GM19328 (cell line): Measurements from ENCODE around the gene SRL.
A peak's percentile ranks its signal among the peaks of the same experiment; 100 is the strongest.
"Not testable (repeated sequence)": the region's sequence is repeated elsewhere in the genome, so short reads cannot be mapped to it uniquely, and the experiment has no call there.

ENCODE experiments used
- ATAC-seq: cut with Tn5 transposase; IDR thresholded peaks from one replicate; pipeline ENCODE4 v1.9.1; 2021; ENCODE audit warnings: mild to moderate bottlenecking, moderate library complexity; ENCODE audit not compliant: unreplicated experiment

The SRL gene

DNA sequence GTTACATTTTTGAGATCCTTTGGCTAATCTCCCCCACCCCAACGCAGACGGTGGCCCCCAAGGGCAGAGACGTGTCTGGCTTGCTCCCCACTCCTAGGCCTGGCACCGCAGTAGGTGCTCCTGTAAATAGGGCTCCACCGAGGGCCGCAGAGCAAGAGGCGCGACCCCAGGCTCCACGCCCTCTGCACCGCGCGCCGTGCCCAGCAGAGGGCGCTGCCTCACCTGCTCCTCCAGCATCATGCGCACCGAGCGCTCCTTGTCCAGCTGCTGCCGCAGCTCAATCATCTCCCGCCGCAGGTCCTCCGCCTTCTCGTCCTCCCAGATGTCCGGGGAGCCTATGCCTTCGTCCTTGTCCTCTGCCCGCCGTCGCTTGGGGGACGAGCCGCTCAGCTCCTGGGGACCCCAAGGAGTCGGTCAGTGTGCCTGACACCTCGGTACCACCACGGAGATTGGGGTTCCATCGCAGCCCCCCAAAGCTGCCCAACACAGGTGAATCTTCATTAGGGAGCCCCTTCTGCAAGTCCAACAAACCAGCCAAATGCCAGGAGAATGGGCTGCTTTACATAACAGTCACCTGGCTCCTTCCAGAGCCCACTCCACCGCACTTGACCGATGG is 19.8 kb upstream of the SRL start:
- no peak for ATAC-seq

DNA sequence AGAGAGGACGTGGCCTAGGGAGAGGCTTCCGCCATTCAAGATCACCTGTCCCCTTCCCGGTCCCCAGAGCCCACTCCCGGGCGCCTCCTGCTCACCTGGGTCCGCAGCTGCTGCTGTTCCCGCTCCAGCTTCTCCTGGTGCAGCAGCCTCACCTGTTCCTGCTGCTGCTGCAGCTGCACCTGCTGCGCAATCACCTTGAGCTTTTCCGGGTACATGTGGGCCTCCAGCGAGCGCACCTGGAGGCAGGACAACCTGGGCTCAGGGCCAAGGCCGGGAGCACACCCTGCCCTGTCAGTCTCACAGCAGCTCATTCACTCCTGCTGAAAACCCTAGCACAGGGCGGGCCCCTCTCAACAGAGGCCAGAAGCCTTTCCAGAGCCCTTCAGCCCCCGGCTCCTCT is 18.5 kb upstream of the SRL start:
- no peak for ATAC-seq

DNA sequence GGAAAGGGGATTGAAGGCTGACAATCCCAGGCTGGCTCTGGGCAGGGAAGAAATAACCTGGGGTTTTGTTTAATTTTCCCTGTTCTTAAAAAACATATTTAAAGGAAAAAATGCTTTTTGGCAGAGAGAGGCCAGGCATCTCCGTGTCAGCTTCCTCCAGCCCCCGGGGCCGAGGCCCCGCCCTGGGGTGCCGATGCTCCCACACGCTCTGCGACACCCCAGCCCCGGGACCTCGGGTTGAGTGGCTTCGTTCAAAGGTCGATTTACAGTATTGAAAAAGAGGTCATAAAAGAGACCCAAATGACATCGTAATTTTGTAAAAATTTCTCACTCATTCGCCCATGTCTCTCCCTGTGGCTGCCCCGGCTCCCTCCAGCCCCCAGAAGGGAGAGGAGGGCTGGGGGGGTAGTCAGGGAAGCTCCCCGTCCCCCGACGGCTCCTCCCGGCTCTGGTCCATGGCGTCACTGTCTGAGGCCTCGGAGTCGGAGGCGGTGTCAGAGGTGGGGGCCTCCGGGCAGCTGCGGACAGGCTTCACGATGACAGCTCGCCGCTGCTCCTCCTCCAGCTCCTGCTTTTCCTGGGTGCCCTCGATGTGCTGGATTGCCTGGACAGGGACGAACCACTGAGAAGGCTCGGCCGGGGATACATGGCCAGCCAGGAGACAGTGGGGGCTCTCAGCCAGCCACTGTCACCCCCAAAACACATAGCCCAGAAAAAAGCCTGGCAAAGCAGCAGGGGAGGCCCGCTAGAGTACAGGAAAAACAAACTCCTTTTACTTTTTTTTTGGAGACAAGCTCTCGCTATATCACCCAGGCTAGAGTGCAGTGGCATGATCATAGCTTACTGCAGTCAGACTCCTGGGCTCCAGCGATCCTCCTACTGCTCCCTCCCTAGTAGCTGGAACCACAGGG is 16.0 kb upstream of the SRL start:
- no peak for ATAC-seq

DNA sequence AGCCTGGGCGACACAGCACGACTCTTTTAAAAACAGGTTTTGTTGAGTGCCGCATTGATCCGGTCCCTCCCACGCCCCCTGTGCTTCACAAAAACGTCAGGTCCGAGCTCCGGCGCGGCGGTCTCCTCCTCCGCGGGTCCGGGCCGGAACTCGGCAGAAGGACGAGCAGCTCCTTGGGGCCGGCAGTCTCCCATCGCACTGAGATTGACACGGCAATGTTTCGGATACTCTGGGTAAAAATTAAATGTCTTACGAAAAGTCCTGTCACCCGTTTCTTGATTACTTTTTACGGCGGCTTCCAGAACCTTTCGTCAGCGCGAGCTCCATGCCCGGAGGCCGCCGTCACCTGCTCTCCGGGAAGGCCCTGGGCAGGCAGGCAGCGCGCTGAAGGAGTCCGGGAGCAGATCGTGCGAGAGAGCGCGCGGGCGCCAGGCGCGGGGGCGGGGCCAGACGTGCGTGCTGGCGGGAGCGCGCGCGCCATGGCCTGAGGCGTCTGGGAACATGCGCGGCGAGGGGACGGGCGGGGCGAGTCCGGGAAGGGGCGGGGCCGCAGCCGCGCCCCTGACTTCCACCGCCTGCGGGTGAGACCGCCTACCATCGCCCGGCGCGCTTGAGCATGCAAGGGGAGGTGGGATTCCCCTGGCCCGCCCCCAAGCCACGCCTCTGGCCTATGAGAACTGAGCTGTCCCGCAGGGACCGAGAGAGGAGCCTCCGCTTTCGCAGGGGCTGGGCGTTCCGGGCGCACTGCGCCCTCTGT is 11.7 kb upstream of the SRL start:
- ATAC-seq: peak; percentile 96

- not testable (repeated sequence) for ATAC-seq
Observed at GRCh38 chr16:4253012-4253393, 11.1 kb upstream of the SRL start.

- no peak for ATAC-seq
Observed at GRCh38 chr16:4249530-4250308, 7.8 kb upstream of the SRL start.

DNA sequence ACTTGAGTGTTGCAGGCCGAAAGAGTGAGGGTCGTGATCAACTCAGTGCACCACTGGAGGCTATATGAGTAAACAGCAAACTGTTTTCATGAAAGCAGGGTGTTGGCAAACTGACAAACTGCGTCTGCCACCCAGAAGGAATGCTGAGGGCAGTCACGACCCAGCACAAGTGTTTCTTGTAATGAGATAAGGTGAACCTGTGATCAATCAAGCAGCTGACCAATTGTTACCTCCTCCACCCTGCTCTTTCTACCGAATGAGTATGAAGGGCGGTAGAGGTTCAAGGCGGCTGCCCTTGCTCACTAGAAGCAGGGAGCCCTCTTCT is 5.5 kb upstream of the SRL start:
- no peak for ATAC-seq

DNA sequence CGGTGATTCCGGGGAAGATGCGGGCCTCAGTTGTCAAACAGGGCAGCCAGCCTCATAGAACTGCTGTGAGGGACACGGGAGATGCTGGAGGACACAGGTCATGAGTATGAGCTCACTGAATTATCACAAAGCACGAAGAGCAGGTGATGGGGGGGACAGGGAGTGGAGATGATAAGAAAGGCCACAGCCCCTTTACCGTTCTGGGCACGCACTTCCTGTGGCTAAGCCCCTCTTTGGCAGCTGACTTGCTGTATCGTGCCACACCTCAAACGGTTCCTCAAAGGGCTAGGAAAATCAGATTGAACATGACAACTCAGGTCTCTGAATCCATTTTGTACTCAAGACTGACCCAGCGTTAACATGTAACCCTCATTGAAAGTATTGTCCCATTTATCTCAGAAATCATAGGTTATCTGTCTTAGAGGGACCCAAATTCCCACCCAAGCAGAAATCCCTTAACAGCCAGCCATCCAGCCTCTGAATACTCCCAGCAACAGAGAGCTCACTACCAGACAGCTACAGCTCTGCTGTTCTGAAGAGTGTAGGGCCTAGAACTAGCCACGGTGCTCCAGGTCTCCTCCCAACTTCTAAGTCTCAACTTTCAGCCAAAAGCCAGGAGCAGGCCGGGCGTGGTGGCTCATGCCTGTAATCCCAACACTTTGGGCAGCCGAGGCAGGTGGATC is 5.0 kb upstream of the SRL start:
- no peak for ATAC-seq

GRCh38 chr16:4245077-4245791 is 3.4 kb upstream of the SRL start:
- ATAC-seq: no peak

GRCh38 chr16:4244254-4245076 is 2.6 kb upstream of the SRL start:
- no peak for ATAC-seq

DNA sequence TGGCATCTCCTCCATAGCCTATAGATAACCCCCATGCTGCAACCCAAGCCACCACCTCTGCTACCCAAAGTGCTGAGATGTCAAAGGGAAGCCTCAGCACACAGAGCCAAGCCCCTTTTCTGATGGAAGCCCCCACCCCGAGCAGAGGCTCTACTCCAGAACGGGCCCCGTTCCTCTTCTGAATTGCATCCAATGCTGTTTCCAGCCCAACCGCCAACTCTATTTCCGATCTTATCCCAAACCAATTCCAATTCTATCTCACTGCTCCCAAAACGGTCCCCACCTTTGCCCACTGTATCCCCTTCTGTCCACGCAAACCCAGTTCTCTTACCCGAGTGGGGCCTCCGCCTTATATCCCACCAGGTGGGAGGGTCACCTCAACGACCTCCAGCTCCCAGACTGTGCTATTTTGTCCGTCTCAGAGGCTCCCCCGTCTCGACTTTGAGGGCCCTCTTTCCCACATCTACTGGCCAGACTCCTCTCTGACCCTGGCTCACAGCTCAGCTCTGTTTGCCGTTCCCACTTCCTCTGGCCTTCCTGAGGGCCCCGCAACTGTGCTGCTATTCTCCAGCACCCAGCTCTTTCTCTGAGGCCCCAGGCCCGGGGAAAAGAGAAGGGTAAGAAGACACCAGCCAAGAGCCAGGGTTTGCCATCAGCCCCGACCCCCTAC is 487 bp downstream of the SRL start:
- no peak for ATAC-seq

- ATAC-seq: no peak
Observed at GRCh38 chr16:4240624-4241023, 1.3 kb downstream of the SRL start.

DNA sequence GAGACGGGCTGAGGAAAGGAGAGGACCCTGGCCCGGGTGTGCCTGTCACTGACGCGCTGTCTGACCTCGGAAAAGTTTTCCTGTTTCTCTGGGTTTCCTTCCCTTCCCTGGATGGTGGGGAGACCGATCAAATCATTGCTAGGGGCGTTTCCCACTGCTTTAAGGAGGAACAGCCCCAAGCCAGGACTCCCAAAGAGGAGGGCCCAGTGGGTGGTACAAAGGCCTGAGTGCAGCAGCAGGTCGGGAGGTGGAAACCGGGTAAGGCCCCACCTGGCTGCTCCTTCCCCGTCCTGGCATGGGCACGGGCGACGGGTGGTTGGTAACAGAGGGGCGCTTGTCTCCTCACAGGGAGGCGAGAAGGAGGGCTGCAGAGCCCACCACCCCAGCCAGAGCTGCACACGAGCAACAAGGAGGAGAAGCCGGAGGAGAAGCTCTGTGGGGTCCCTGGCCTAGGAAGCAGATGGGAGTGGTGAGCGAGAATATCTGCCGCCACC is 2.2 kb downstream of the SRL start:
- ATAC-seq: no peak

DNA sequence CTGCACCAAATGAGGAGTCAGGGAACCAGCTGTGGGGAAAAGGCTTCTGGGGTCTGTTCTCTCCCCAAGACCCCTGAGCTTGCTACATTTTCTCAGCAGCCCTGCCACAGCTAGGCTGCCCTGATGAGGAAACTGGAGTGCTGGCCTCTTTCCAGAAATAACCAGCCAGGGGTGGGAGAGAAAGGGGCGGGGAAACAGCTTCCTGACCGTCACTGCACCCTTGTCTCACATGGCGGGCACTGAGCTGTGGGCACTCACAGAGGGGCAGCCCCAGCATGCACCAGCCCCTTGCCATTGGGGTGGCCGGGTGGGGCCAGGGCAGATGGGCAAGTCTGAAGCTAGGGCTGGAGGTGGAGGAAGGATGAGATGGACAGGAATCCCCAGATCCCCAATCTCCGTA is 2.9 kb downstream of the SRL start:
- ATAC-seq: no peak

DNA sequence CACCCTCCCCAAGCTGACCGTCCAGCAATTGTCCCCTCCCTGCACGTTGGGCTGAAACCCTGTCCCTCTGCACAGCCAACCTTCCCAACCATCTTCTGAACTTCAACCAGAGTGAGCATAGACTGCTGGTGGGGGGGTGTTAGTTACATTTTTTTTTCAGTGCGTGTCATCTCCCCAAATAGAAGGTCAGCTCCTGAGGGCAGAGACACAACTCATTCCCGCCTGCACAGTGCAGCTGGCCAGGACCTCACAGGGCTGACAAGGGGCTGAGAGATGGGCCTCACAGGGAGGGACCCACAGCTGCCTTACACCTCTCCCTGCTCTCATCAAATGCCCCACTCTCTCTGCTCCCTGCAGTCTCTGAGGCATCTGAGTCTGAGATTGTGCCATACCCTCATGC is 8.4 kb downstream of the SRL start:
- no peak for ATAC-seq

DNA sequence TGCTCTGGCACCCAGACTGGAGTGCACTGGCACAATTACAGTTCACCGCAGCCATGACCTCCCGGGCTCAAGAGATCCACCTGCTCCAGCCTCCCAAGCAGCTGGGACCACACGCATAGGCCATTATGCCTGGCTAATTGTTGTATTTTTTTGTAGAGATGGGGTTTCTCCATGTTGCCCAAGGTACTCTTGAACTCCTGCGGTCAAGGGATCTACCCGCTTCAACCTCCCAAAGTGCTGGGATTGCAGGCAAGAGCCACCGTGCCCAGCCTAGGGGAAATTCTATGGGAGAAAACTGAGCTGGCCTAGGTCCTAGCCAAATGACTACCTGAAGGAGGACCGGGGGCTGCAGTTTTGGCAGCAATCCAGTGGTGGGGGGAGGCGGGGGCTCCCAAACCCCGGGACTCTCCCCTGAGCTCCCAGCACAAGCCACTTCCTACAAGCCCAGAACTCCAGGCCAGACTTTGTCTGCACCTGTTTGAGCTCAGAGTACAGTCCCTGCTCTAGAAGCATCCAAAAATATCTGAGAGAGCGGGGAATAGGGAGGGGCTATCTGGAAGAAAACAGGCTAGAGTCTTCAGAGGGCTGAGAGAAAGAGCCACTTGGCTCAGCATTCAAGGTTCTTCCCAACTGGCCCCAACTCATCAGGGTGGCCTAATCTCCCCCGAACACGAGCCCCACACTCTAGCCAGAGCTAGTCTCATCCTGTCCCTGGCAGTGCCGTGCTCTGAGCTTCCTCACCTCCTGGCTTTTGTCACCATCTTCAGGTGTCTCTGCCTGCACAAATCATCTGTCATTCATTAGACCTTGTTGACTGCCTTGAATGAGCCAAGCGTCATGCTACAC is 9.1 kb downstream of the SRL start:
- ATAC-seq: no peak

DNA sequence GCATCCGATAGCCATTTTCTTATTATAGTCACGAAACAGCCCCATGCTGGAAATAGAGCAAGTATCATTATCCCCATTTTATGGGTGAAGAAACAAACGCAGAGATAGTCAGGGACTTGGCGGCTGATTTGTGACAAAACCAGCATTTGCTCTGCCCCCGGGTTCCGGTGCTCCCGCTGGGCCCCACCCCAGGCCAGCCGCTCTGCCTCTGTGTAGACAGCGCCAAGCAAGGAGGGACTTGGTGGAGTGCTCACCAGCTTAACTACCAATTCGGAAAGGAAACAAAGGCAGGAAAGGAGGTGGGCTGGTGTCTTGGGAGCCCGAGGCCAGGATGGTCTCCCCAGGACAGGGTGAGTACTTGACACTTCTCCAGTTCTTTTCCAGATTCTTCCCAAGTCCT is 10.0 kb downstream of the SRL start:
- ATAC-seq: no peak

GRCh38 chr16:4231367-4231766 is 10.5 kb downstream of the SRL start:
- no peak for ATAC-seq
